D721Med (cell line): ENCODE results near the gene CCDC89.

Source experiments
- DNase-seq: peaks from one replicate; pipeline ENCODE4 v3.0.0; 2011; ENCODE audit warnings: low spot score; ENCODE audit not compliant: insufficient read length
- FAIRE-seq: peaks from 2 replicates; lab custom pipeline; 2011; peaks lifted over from hg19 to GRCh38; lab: Jason Lieb, UNC
- CTCF ChIP-seq: IDR thresholded peaks from 2 replicates; pipeline ENCODE4 v1.5.1; 2012; ENCODE audit warnings: mild to moderate bottlenecking, control low read depth; ENCODE audit not compliant: insufficient read depth; ENCODE audit errors: missing control alignments

Gene CCDC89

DNA sequence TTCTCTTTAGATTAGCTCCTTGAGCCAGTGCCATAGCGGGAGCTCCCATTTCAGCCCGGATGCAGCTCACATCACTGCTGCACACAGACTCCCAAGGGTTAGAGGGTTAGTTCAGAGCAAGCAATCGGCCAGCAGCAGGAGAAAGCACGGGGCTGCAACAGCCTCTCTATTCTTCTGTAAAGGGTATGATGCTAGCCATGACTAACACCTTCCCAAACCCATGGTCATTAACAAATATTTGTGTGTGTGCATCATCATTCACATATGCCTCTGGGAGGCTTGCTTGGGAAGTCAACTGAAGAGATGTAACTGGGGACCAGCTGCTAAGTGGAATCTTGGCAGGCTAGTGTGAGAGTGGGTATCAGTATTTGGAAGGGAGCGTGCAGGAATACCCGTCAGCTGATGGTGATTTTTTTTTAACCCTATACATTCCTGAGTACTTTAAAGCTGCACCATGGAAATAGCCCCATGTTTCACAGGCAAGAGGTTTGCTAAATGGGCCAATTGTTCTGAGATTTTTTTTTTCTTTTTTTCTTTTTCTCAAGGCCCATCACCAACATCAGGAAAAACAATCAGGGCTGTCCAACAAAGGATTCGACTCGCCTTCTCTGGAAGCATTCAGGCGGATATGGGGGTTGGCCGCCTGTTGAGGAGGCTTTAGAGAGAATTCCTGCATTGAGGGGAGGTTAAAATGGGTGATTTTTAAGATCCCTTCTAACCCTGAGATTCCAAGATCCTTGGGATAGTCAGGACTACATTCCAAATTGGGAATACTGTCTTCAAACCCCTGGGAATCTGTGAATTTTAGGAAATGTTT lies 33.2 kb upstream of the CCDC89 start:
- FAIRE-seq (no peak), DNase-seq (no peak)
- no peak for TF ChIP-seq CTCF

GRCh38 chr11:85718126-85718943 lies 32.3 kb upstream of the CCDC89 start:
- DNase-seq, result no peak
- no peak for FAIRE-seq
- TF ChIP-seq CTCF, result no peak

GRCh38 chr11:85717429-85717828 lies 31.4 kb upstream of the CCDC89 start:
- FAIRE-seq (no peak), DNase-seq (no peak)
- TF ChIP-seq CTCF, result no peak

DNA sequence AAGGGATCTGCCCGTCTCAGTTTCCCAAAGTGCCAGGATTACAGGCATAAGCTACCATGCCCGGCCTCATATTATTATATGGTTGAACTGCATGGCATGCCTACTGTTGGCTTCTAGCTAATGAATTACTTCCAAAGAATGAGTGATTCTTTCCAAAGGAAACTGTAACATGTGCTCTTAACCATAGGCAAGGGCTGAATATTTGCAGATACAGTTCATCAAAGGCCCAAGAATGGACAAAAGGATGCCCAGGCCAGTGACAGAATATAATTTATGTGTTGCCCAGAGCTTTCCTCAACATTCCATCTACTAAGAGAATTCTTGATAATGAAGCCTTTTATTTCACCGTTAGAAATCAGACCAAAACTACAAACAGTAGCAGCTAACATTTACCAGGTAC lies 27.0 kb upstream of the CCDC89 start:
- TF ChIP-seq CTCF, result no peak
- DNase-seq (no peak), FAIRE-seq (no peak)

DNA sequence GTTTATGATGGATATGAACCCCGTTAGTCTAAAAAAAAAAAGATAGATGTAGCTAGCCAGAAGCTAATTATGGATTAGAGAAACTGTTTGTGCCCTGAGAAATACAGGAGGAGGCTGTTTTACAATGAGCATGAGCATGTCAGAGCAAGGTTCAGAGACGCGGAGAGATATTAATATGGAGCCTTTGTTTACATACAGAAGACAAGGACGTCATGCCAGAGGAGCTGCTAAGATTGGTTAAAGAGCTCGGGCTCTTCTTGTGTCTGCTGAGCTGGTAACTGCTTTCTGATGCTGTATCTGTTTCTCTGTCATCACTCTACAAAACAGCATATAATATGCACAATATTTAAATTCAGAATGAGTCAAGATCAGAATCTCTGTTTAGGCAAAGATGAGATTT lies 24.9 kb upstream of the CCDC89 start:
- no peak for DNase-seq
- FAIRE-seq, result no peak
- no peak for TF ChIP-seq CTCF

DNA sequence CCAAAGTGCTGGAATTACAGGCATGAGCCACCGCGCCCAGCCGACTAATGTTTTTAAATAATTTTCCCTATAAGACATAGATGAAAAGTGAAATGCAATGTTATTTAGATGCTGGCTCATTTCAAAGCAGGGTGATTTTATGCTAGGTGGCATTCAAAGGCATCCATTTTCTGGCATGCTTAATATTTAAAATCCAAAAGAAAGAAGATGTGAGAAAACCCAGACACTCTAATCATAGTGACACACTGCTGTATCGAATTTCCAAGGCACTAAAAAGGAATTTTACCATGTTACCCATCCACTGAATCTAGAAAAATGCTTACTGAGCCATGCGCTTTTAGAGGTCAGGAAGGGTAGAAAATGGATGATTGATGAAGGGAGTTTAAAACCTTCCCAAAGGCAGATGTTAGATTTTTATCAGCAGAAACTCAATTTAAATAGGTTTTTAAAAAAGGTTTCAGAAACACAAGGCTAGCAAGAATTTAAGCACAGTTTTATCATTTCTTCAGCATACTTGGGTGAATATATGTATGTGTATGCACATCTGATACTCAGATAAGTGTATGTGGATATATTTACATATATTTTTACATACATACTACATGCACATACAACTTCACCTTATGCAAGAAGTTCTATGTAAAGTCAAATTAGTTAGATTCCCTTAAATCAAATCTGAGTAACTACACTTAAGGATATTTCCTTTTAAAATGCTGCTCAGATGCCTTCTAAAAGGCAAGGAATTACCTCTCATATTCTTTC lies 24.1 kb upstream of the CCDC89 start:
- no peak for FAIRE-seq
- TF ChIP-seq CTCF, result no peak
- DNase-seq, result no peak
